PC-9 (cell line): ENCODE results near the gene MBD3. TPM values are rescaled to one million over a fixed set of nuclear protein-coding genes. Genes with fewer than 3 reads are reported as not detected.
"Not testable (repeated sequence)": the region's sequence is repeated elsewhere in the genome, so short reads cannot be mapped to it uniquely, and the experiment has no call there.

Experiments
- Bru-seq: library from RNA; stranded (reverse); fragments of 400-500 nt; gene quantifications from one replicate; lab custom pipeline; 2021; lab: Mats Ljungman, UMichigan
- BruChase-seq, 2 experiments: library from RNA; stranded (reverse); fragments of 400-500 nt; gene quantifications; one replicate each; lab custom pipeline; 2021; lab: Mats Ljungman, UMichigan
- BruUV-seq: library from RNA; stranded (reverse); fragments of 400-500 nt; replicated peaks from 2 replicates; lab custom pipeline; 2021; lab: Mats Ljungman, UMichigan
- CTCF ChIA-PET: fragments of 300-600 bp; sonication (Branson Sonifier 250); formaldehyde crosslinking; loops from one replicate; lab custom pipeline; 2022; ENCODE audit warnings: antibody characterized with exemption; lab: Charles Lee
- POLR2A ChIA-PET: fragments of 300-600 bp; sonication (Branson Sonifier 250); formaldehyde crosslinking; loops from one replicate; lab custom pipeline; 2022; ENCODE audit warnings: antibody characterized with exemption; ENCODE audit not compliant: unreplicated experiment; lab: Charles Lee
- DNase-seq, 2 experiments: peaks; one replicate each; pipeline versions ENCODE4 v3.0.0 to v3.0.0-alpha.2; 2015 to 2022; ENCODE audit warnings: mixed read lengths in 1 of 2
- H2AFZ ChIP-seq: fragments of 200-600 bp; sonication (generic); 2 replicates; pipeline ENCODE4 v1.8.1; 2017; ENCODE audit warnings: antibody characterized with exemption
- H3F3A ChIP-seq: fragments of 200-600 bp; sonication (generic); 2 replicates; pipeline ENCODE4 v1.8.1; 2017; ENCODE audit warnings: antibody characterized with exemption, mild to moderate bottlenecking, low read depth; ENCODE audit not compliant: insufficient read depth
- H3K27ac ChIP-seq: fragments of 200-600 bp; sonication (generic); 2 replicates; pipeline ENCODE4 v1.6.1; 2016; ENCODE audit warnings: mixed run types
- H3K27me3 ChIP-seq: fragments of 200-600 bp; sonication (generic); 2 replicates; pipeline ENCODE4 v1.6.1; 2016; ENCODE audit warnings: low read depth, mixed run types; ENCODE audit not compliant: insufficient read depth
- H3K36me3 ChIP-seq: fragments of 200-600 bp; sonication (generic); 2 replicates; pipeline ENCODE4 v1.6.1; 2016; ENCODE audit warnings: low read depth, mixed run types
- H3K4me1 ChIP-seq: fragments of 200-600 bp; sonication (generic); replicated peaks from 2 replicates; pipeline ENCODE4 v1.6.1; 2016; ENCODE audit warnings: mixed run types; ENCODE audit not compliant: insufficient read depth
- H3K4me2 ChIP-seq: fragments of 200-600 bp; sonication (generic); 2 replicates; pipeline ENCODE4 v1.6.1; 2017; ENCODE audit warnings: mixed run types
- H3K4me3 ChIP-seq: fragments of 200-600 bp; sonication (generic); 2 replicates; pipeline ENCODE4 v1.6.1; 2016; ENCODE audit warnings: mixed run types
- H3K79me2 ChIP-seq: fragments of 200-600 bp; sonication (generic); 2 replicates; pipeline ENCODE4 v1.6.1; 2017; ENCODE audit warnings: low read depth, mixed run types
- H3K9me2 ChIP-seq: fragments of 200-600 bp; sonication (generic); 2 replicates; pipeline ENCODE4 v1.8.1; 2017; ENCODE audit warnings: mild to moderate bottlenecking; ENCODE audit not compliant: insufficient read depth
- H3K9me3 ChIP-seq: fragments of 200-600 bp; sonication (generic); 2 replicates; pipeline ENCODE4 v1.8.1; 2016; ENCODE audit warnings: low read depth; ENCODE audit not compliant: insufficient read depth
- H4K20me1 ChIP-seq: fragments of 200-600 bp; sonication (generic); 2 replicates; pipeline ENCODE4 v1.8.1; 2017; ENCODE audit not compliant: insufficient read depth
- EZH2 ChIP-seq: fragments of 200-600 bp; sonication (generic); IDR thresholded peaks from 2 replicates; pipeline ENCODE4 v1.8.0; 2017; ENCODE audit warnings: antibody characterized with exemption, low read depth
- intact Hi-C: fragments of 100-400 bp; cut with micrococcal nuclease; formaldehyde crosslinking; loops from one replicate; pipeline ENCODE4 v1.10.0; 2022; ENCODE audit not compliant: unreplicated experiment
- long read RNA-seq: library from polyadenylated mRNA; stranded (forward); transcript quantifications from one replicate; pipeline ENCODE4 v2.0.0, GENCODE V29; 2022
- total RNA-seq: library from RNA; stranded (reverse); gene quantifications from 2 replicates; pipeline ENCODE4 v1.2.3, GENCODE V29; 2021
- TF ChIP-seq, protein P1 (sequence below): fragments of 200-600 bp; sonication (generic); conservative IDR thresholded peaks from 2 replicates; pipeline ENCODE4 v1.6.1; 2017; ENCODE audit warnings: mixed run types, antibody characterized with exemption, mild to moderate bottlenecking, moderate library complexity

MBD3 gene, protein sequence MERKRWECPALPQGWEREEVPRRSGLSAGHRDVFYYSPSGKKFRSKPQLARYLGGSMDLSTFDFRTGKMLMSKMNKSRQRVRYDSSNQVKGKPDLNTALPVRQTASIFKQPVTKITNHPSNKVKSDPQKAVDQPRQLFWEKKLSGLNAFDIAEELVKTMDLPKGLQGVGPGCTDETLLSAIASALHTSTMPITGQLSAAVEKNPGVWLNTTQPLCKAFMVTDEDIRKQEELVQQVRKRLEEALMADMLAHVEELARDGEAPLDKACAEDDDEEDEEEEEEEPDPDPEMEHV
- total RNA-seq, result 129 and 143 TPM in 2 replicates
- percentile 58 among the genes with signal in this experiment for Bru-seq, nascent RNA
- BruChase-seq, experiment 1, labeled RNA remaining after a 2-hour chase, result percentile 74 among the genes with signal in this experiment
- percentile 95 among the genes with signal in this experiment for BruChase-seq, experiment 2, labeled RNA remaining after a 6-hour chase
- long read RNA-seq, full-length matches to known transcripts, result 109 of 143 reads
- long read RNA-seq, partial matches to known transcripts, result 15 of 143 reads
- long read RNA-seq, other reads (novel, unspliced or antisense), result 19 of 143 reads

DNA sequence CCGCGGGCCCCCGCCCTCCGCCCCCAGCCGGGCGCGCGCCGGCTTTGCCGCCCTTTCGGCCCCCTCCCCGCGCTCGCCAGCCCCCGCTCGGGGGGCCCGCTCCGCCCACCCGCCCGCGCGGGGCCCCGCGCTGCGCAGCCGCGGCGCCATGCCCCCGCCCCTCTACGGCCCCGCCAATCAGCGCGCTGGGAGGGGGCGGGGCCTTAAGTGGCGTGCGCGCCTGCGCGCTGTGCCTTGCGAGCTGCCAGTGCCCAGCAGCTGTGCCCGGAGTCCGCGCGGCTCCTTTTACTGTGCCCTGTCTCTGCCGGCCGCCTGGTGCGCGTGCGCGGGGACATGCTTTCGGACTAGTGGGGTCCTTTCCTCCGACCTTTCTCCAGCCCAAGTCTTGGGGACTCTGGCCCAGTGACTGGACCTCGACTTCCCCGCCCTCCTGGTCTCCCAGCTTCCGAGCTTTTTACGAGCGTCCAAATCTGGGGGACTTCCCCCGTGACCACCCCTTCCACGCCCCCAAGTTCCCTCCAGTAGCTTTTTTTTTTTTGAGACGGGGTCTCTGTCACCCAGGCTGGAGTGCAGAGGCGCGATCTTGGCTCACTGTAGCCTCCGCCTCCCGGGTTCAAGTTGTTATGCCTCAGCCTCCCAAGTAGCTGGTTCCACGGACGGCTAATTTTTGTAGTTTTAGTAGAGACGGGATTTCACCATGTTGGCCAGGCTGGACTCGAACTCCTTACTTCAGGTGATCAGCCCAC, at the start of gene MBD3:
Gene MBD3 (minus strand): TSS at position 111 of the 746 bp plus-strand sequence. CDS start 234 bp downstream, outside the sequence.
- H3K79me2 ChIP-seq, result peaks cover 37% of the 10 kb centered on the region
- no peaks in the 10 kb centered on the region for H3K9me2 ChIP-seq
- H3K4me1 ChIP-seq, result peaks cover 7% of the 10 kb centered on the region; the same call in 1 of the 2 replicates
- ChIA-PET CTCF (interaction anchor here (0.6 to 1.0 kb wide), 6 partner anchors 26 to 198 kb away, joined by 3 to 21 read pairs (median 4); no protein-coding TSS in a partner anchor), POLR2A (interaction anchor here (0.6 to 0.7 kb wide), 3 partner anchors 51 to 1021 kb away, joined by 3 to 7 read pairs (median 6); a partner anchor contains a TSS)
- intact Hi-C loops, result no loop called here
- BruUV-seq, result no TSS peak
- H3K27me3 ChIP-seq, result no peaks in the 10 kb centered on the region
- peak; percentile 71 to 93 for DNase-seq
- H3K36me3 ChIP-seq, result no peaks in the 10 kb centered on the region
- peaks cover 32% of the 10 kb centered on the region; the same call in 1 of the 2 replicates for H3F3A ChIP-seq
- peak within 1 kb of the TSS; percentile 88 for H3K4me2 ChIP-seq
- H3K9me3 ChIP-seq, result no peaks in the 10 kb centered on the region
- peak within 1 kb of the TSS; percentile 78 for H3K4me3 ChIP-seq
- H2AFZ ChIP-seq, result 0 out of 2 replicates have a peak within 1 kb of the TSS, but pooled peaks have one; percentile 57
- peaks cover 11% of the 10 kb centered on the region for H4K20me1 ChIP-seq
- no peak for TF ChIP-seq EZH2
- TF ChIP-seq, protein P1, sequence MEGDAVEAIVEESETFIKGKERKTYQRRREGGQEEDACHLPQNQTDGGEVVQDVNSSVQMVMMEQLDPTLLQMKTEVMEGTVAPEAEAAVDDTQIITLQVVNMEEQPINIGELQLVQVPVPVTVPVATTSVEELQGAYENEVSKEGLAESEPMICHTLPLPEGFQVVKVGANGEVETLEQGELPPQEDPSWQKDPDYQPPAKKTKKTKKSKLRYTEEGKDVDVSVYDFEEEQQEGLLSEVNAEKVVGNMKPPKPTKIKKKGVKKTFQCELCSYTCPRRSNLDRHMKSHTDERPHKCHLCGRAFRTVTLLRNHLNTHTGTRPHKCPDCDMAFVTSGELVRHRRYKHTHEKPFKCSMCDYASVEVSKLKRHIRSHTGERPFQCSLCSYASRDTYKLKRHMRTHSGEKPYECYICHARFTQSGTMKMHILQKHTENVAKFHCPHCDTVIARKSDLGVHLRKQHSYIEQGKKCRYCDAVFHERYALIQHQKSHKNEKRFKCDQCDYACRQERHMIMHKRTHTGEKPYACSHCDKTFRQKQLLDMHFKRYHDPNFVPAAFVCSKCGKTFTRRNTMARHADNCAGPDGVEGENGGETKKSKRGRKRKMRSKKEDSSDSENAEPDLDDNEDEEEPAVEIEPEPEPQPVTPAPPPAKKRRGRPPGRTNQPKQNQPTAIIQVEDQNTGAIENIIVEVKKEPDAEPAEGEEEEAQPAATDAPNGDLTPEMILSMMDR, result no peak
- peak within 1 kb of the TSS; percentile 88 for H3K27ac ChIP-seq

DNA sequence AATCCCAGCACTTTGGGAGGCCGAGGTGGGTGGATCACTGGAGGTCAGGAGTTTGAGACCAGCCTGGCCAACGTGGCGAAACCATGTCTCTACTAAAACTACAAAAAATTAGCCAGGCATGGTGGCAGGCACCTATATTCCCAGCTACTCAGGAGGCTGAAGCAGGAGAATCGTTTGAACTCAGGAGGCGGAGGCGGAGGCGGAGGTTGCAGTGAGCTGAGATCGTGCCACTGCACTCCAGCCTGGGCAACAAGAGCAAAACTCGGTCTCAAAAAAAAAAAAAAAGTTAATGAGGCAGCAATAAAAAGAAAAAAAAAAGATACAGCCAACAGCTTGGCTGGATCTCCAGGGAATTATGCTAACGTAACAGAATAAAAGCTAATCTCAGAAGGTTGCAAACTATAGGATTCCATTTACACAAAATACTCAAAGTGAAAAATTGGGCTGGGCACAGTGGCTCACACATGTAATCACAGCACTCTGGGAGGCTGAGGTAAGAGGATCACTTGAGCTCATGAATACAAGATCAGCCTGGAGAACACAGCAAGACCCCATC, 48.3 kb upstream of the MBD3 start:
- DNase-seq, H4K20me1 ChIP-seq, H3K4me1 ChIP-seq, H3K27ac ChIP-seq, H3F3A ChIP-seq, H3K9me3 ChIP-seq, intact Hi-C loops, H3K36me3 ChIP-seq, BruUV-seq, H3K79me2 ChIP-seq, H2AFZ ChIP-seq, H3K4me3 ChIP-seq, POLR2A ChIA-PET, H3K9me2 ChIP-seq, H3K27me3 ChIP-seq, H3K4me2 ChIP-seq: not testable (repeated sequence)
- CTCF ChIA-PET, result interaction anchor here (0.6 to 0.7 kb wide), 2 partner anchors 37 to 95 kb away, joined by 3 to 5 read pairs; no protein-coding TSS in a partner anchor

DNA sequence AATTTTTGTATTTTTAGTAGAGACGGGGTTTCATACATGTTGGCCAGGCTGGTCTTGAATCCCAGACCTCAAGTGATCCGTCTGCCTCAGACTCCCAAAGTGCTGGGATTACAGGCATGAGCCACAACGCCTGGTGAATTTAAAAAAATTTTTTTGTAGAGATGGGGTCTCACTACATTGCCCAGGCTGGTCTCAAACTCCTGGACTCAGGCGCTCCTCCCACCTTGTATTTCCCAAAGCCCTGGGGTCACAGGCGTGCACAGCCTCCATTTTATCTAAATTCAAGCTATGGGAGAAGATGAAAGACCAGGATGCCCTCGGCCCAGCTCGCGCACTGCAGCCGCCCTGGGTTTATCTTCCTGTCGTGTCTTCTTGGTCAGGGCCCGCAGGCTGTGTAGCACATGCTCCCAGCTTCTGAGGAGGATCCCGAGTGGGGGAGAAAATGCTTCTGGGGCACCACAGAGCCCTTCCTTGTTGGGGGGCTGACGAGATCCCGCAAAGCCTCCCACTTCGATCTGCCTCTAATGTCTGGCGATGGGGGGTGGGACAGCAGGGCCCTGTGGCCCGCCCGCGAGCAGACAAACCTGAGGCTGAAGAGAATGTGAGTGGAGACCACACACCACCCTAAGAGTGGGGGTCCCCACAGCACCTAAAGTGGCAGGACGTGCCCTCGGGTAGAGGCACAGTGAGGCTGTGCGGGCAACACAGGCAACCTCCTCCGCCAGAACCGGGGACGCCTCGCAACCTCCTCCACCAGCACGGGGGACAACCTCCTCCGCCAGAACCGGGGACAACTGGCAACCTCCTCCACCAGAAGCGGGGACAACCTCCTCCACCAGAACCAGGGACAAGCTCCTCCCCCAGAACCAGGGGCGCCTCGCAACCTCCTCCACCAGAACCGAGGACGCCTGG, 43.9 kb upstream of the MBD3 start:
- TF ChIP-seq, protein P1, result no peak
- no peak for TF ChIP-seq EZH2
- H3K27me3 ChIP-seq, result no peaks in the 10 kb centered on the region
- no peak overlapping the region for H3K4me2 ChIP-seq
- POLR2A ChIA-PET, result no interaction called here
- H3F3A ChIP-seq, result no peaks in the 10 kb centered on the region
- no peak for DNase-seq
- CTCF ChIA-PET, result no interaction called here
- H4K20me1 ChIP-seq, result no peaks in the 10 kb centered on the region
- H3K27ac ChIP-seq, result no peak overlapping the region
- H3K9me3 ChIP-seq, result no peaks in the 10 kb centered on the region
- no peaks in the 10 kb centered on the region for H3K79me2 ChIP-seq
- H3K36me3 ChIP-seq, result 0 out of 2 replicates have a peak, but pooled peaks cover 3% of the 10 kb centered on the region
- intact Hi-C loops, result no loop called here
- H3K9me2 ChIP-seq, result no peaks in the 10 kb centered on the region
- no peaks in the 10 kb centered on the region for H3K4me1 ChIP-seq
- H3K4me3 ChIP-seq, result no peak overlapping the region
- no peak overlapping the region for H2AFZ ChIP-seq
- BruUV-seq, result no TSS peak
